HG02610 (cell line): Measurements from ENCODE around the gene SGSM1.

Experiments
- ATAC-seq: cut with Tn5 transposase; IDR thresholded peaks from one replicate; pipeline ENCODE4 v1.9.1; 2021; ENCODE audit warnings: mild to moderate bottlenecking, moderate library complexity; ENCODE audit not compliant: unreplicated experiment

SGSM1 gene

GRCh38 chr22:24803064-24803542 is 2.9 kb upstream of the SGSM1 start:
- ATAC-seq: no peak

GRCh38 chr22:24806663-24807001 is 621 bp downstream of the SGSM1 start:
- no peak for ATAC-seq

- no peak for ATAC-seq
Observed at GRCh38 chr22:24807284-24807950, 1.4 kb downstream of the SGSM1 start.

- no peak for ATAC-seq
Observed at GRCh38 chr22:24809331-24809730, 3.3 kb downstream of the SGSM1 start.

- ATAC-seq: no peak
Observed at GRCh38 chr22:24810043-24810749, 4.2 kb downstream of the SGSM1 start.

GRCh38 chr22:24812950-24813775 is 7.2 kb downstream of the SGSM1 start:
- no peak for ATAC-seq

- ATAC-seq: no peak
Observed at GRCh38 chr22:24813861-24814770, 8.1 kb downstream of the SGSM1 start.

- ATAC-seq: no peak
Observed at GRCh38 chr22:24816806-24817205, 10.8 kb downstream of the SGSM1 start.

GRCh38 chr22:24819487-24819886 is 13.5 kb downstream of the SGSM1 start:
- no peak for ATAC-seq

- no peak for ATAC-seq
Observed at GRCh38 chr22:24819911-24820461, 14.0 kb downstream of the SGSM1 start.

GRCh38 chr22:24822471-24822870 is 16.5 kb downstream of the SGSM1 start:
- ATAC-seq: no peak

- no peak for ATAC-seq
Observed at GRCh38 chr22:24823787-24824186, 17.8 kb downstream of the SGSM1 start.

GRCh38 chr22:24824250-24824649 is 18.2 kb downstream of the SGSM1 start:
- ATAC-seq: no peak

- ATAC-seq: no peak
Observed at GRCh38 chr22:24824915-24825314, 18.9 kb downstream of the SGSM1 start.

GRCh38 chr22:24826710-24827285 is 20.8 kb downstream of the SGSM1 start:
- no peak for ATAC-seq

GRCh38 chr22:24827296-24827695 is 21.3 kb downstream of the SGSM1 start:
- ATAC-seq: no peak

GRCh38 chr22:24830205-24830979 is 24.4 kb downstream of the SGSM1 start:
- ATAC-seq: no peak

GRCh38 chr22:24831687-24832086 is 25.7 kb downstream of the SGSM1 start:
- no peak for ATAC-seq

- no peak for ATAC-seq
Observed at GRCh38 chr22:24833881-24834495, 28.0 kb downstream of the SGSM1 start.
